ENCODE results near the gene CAMTA1. TPM values are rescaled to one million over a fixed set of nuclear protein-coding genes. Genes with fewer than 3 reads are reported as not detected.
A peak's percentile ranks its signal among the peaks of the same experiment; 100 is the strongest.

Gene CAMTA1
- total RNA-seq, 1 experiment from 2014 or later, result 219 TPM

- DNase-seq (ENCODE audit: low read depth), result peak; percentile 91
Measured at GRCh38 chr1:7810395-7810794, 1025.1 kb downstream of the CAMTA1 start.

GRCh38 chr1:7811476-7811875 is 1026.2 kb downstream of the CAMTA1 start:
- DNase-seq (ENCODE audit: low read depth), result no peak

- DNase-seq (ENCODE audit: low read depth), result no peak
Measured at GRCh38 chr1:7813677-7814373, 1028.6 kb downstream of the CAMTA1 start.

Other genes with a start within 250 kb of the CAMTA1 start
- gene NOL9, start 230.9 kb upstream of the CAMTA1 start, total RNA-seq (2014; rRNA removed; shearing (Covaris generic)), result 13.2 and 25.5 TPM in 2 replicates
- gene TAS1R1, start 230.1 kb upstream of the CAMTA1 start, total RNA-seq (2014; rRNA removed; shearing (Covaris generic)), result 0.27 TPM in 1 of 2 replicates, not detected in the other
- 5.8 and 20.0 TPM in 2 replicates for gene ZBTB48, start 205.5 kb upstream of the CAMTA1 start, total RNA-seq (2014; rRNA removed; shearing (Covaris generic))
- gene KLHL21, start 182.6 kb upstream of the CAMTA1 start, total RNA-seq (2014; rRNA removed; shearing (Covaris generic)), result 14.4 and 32.2 TPM in 2 replicates
- gene PHF13, start 171.7 kb upstream of the CAMTA1 start, total RNA-seq (2014; rRNA removed; shearing (Covaris generic)), result 14.4 and 22.3 TPM in 2 replicates
- 16.9 and 28.8 TPM in 2 replicates for gene THAP3, start 160.6 kb upstream of the CAMTA1 start, total RNA-seq (2014; rRNA removed; shearing (Covaris generic))
- 40.3 and 46.1 TPM in 2 replicates for gene DNAJC11, start 83.6 kb upstream of the CAMTA1 start, total RNA-seq (2014; rRNA removed; shearing (Covaris generic))